Stimulated activated CD8-positive, alpha-beta memory T cell treated with anti-CD3 and anti-CD28 coated beads, Interleukin-4, amount 100 ng/mL, for 48 hours (primary cell): Measurements from ENCODE around the gene SPACA1.
"Not testable (repeated sequence)": the region's sequence is repeated elsewhere in the genome, so short reads cannot be mapped to it uniquely, and the experiment has no call there.

Source experiments
- DNase-seq: peaks from one replicate; pipeline ENCODE4 v3.0.0-alpha.2; 2020

SPACA1 gene, protein sequence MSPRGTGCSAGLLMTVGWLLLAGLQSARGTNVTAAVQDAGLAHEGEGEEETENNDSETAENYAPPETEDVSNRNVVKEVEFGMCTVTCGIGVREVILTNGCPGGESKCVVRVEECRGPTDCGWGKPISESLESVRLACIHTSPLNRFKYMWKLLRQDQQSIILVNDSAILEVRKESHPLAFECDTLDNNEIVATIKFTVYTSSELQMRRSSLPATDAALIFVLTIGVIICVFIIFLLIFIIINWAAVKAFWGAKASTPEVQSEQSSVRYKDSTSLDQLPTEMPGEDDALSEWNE

GRCh38 chr6:88047510-88048150, at the start of gene SPACA1:
SPACA1 (plus strand) TSS chr6:88047841; CDS start chr6:88047906, 65 bp downstream.
- DNase-seq, result no peak

DNA sequence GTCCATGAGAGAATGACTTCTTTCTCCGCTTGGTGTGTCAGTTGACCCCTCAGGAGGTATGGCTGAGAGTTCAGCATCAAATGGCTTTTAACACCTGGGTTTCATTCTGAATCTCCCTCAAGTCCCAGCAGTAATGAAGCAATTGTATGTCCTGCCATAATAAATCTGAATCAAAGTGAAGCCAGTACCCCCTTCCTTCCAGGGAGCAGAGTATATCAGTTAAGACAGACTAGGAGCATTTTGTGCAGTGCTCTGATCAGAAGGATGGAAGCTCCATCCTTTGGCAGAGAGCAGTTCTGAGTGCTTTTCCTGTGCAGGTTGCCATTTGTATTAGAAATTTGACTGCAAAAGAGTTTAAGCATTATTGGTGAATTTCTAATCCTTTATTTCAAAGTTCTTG, 46.9 kb upstream of the SPACA1 start:
- DNase-seq, result no peak

- DNase-seq, result not testable (repeated sequence)
Observed at GRCh38 chr6:88001279-88001678, 46.4 kb upstream of the SPACA1 start.

- no peak for DNase-seq
Observed at GRCh38 chr6:88004707-88005106, 42.9 kb upstream of the SPACA1 start.

- DNase-seq, result no peak
Observed at GRCh38 chr6:88006557-88006956, 41.1 kb upstream of the SPACA1 start.

DNA sequence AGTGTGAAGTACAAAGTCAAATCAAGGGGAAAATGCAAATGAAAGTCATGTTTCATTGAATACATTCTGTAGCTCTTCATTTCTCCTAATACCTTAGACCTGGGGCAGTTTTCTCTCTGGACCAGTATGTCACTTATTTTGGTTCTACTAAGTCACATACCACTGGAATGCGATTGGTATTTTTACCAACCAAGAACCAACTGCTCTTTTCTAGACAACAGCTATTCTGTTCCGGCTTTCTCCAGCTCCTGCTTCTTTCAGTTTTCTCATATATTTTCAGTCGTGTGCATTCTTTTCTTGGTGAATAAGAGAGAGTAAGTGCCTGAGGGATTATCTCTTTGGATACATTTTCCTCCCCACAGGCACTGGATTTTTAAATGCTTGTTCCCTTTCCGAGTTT, 39.2 kb upstream of the SPACA1 start:
- no peak for DNase-seq

DNA sequence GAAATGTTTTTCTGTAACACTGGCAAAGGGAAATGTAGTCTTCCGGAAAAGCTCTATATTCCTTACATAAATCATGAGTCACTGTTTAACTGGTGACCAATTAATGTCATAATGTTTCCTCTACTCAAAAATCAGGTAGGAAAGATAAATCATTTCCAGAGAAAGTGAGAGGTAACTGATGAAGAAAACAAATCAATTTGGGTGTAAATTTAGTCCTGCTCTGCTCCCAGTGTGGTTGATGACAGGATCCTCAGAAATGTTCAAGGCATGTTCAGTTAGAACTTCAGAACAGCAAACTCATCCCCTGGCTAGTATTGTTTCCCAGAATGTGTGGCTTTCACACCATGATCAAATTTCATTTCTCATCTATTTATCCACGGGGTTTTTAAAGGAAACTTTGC, 38.8 kb upstream of the SPACA1 start:
- DNase-seq, result no peak

GRCh38 chr6:88013015-88013414, 34.6 kb upstream of the SPACA1 start:
- no peak for DNase-seq

DNA sequence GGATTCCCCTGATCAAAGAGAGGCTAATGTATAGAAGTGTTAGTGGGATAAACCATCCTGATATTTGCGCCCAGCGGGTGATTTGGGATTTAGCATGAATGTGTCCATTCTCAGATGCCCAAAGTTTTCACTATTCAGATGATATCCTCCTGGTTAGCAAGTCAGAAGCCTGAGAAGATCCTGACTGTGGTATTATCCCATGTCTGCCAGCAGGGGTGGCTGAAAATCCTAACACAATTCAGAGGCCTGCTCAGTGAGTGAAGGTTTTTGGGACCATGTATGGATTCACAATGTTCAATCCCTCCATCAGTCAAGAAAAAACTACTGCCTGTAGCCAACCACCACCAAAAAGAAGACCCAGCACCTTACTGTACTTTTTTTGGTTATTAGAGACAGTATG, 34.1 kb upstream of the SPACA1 start:
- DNase-seq, result no peak

DNA sequence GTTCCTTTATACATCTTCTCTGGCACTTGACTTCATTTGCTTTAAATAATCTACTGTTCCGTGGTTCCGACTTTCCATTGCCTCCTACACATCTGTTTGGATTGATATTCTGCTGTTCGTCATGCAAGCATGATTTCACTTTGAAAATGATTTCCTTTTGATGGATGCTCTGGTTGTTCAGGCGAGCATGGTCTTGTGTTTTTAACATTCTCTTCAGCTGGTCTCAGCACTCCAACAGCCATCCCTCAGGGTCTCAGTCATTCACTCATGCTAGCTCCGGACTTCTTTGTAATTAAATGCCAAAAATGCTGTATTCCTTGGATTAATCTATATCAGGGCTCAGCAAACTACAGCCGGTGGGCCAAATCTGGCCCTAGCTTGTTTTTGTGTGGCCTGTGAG, 27.2 kb upstream of the SPACA1 start:
- DNase-seq, result no peak

GRCh38 chr6:88024696-88025095, 22.9 kb upstream of the SPACA1 start:
- DNase-seq, result no peak

GRCh38 chr6:88031550-88031949, 16.1 kb upstream of the SPACA1 start:
- no peak for DNase-seq

DNA sequence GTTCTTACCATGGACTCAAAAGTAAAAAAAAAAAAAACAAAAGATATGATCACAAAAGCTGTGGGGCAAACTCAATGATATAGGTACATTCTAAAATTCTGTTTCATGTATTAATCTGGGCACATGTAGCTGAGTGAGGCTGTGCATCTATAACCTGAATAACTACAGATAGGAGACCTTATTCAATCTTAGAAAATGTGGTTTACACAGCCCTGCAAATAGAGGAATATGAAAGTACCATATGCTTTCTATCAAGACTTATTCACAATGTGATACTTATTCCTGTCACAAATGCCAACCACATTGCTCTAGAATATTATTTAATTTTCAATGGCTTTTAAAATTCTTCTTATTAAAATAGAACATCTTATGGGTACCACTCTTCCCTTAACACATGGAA, 3.1 kb upstream of the SPACA1 start:
- no peak for DNase-seq

GRCh38 chr6:88045521-88046136, 2.0 kb upstream of the SPACA1 start:
- DNase-seq, result no peak

- DNase-seq, result no peak
Observed at GRCh38 chr6:88048578-88048977, 937 bp downstream of the SPACA1 start.

- DNase-seq, result no peak
Observed at GRCh38 chr6:88050140-88050818, 2.6 kb downstream of the SPACA1 start.

DNA sequence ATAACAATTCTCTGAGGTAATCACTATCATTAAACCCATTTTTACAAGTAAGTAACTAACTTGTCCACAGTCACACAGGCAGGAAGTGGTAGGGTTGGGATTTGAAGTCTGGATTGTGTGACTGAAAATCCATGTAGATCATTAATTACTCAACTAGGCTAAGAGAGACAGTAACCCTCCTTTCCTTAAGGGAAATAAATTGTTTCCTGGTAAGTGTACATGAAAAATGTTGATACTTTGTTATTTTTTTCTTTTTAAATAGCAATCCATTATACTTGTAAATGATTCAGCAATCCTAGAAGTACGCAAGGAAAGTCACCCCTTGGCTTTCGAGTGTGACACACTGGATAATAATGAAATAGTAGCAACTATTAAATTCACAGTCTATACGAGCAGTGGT, 11.6 kb downstream of the SPACA1 start:
- DNase-seq, result no peak

DNA sequence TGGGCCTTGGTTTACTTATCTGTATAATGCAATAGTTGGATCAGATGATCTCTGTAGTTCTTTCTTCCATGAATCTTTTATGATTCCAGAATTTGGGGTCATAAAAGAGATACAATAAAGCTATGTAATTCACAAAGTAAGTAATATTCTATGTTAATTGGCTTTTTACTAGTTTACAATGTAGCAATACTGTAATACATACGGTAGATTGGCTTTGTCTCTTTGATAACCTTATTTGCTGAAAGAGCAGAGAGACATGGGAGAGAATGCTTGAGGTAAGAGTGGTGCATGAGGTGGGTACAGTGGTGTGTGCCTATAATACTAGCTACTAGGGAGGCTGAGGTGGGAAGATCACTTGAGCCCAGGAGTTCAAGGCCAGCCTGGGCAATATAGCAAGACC, 14.7 kb downstream of the SPACA1 start:
- no peak for DNase-seq

- DNase-seq, result no peak
Observed at GRCh38 chr6:88072462-88072861, 24.8 kb downstream of the SPACA1 start.

DNA sequence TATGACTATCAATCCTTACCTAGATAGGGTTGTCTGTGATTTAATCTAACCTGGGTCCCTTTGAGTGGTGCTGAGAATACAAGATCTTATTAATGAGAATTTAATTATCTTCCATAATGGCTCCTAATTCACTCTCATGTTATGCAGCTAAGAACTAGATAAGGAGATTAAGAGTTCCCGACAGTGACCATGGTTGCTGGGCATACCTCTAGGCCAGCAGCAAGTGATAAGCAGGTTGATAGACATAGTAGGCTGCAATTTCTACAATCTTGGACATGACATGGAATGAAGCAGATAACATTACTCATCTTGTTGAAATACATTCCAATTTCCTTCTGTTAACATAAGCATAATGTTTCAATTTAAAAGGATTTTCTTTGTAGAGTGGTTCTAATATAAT, 27.1 kb downstream of the SPACA1 start:
- no peak for DNase-seq

- DNase-seq, result no peak
Observed at GRCh38 chr6:88077305-88077704, 29.7 kb downstream of the SPACA1 start.

- DNase-seq, result no peak
Observed at GRCh38 chr6:88086792-88087191, 39.2 kb downstream of the SPACA1 start.

- DNase-seq, result no peak
Observed at GRCh38 chr6:88089708-88090107, 42.1 kb downstream of the SPACA1 start.
